HG03097 (cell line): ENCODE data around the gene PSG7.
"Not testable (repeated sequence)": the region's sequence is repeated elsewhere in the genome, so short reads cannot be mapped to it uniquely, and the experiment has no call there.

Experiments
- ATAC-seq: cut with Tn5 transposase; IDR thresholded peaks from one replicate; pipeline ENCODE4 v1.9.1; 2021; ENCODE audit not compliant: unreplicated experiment, low FRiP score

Gene PSG7

GRCh38 chr19:42917634-42918033, 19.4 kb downstream of the PSG7 start, which contains the start of gene PSG6:
PSG6 (minus strand) TSS chr19:42917894; CDS start chr19:42917792, 102 bp downstream.
- not testable (repeated sequence) for ATAC-seq

GRCh38 chr19:42916931-42917330, 20.1 kb downstream of the PSG7 start:
- ATAC-seq: not testable (repeated sequence)

- not testable (repeated sequence) for ATAC-seq
Observed at GRCh38 chr19:42913516-42913915, 23.5 kb downstream of the PSG7 start.

GRCh38 chr19:42912941-42913340, 24.1 kb downstream of the PSG7 start:
- not testable (repeated sequence) for ATAC-seq

- not testable (repeated sequence) for ATAC-seq
Observed at GRCh38 chr19:42911731-42912130, 25.3 kb downstream of the PSG7 start.

- not testable (repeated sequence) for ATAC-seq
Observed at GRCh38 chr19:42906162-42906561, 30.8 kb downstream of the PSG7 start.

GRCh38 chr19:42900561-42900960, 36.4 kb downstream of the PSG7 start:
- not testable (repeated sequence) for ATAC-seq

- not testable (repeated sequence) for ATAC-seq
Observed at GRCh38 chr19:42899674-42900073, 37.3 kb downstream of the PSG7 start.

- ATAC-seq: not testable (repeated sequence)
Observed at GRCh38 chr19:42899110-42899509, 37.9 kb downstream of the PSG7 start.

GRCh38 chr19:42898656-42899055, 38.4 kb downstream of the PSG7 start:
- ATAC-seq: not testable (repeated sequence)

GRCh38 chr19:42897729-42898128, 39.3 kb downstream of the PSG7 start:
- ATAC-seq: not testable (repeated sequence)

- not testable (repeated sequence) for ATAC-seq
Observed at GRCh38 chr19:42890446-42890845, 46.6 kb downstream of the PSG7 start.

- ATAC-seq: not testable (repeated sequence)
Observed at GRCh38 chr19:42887876-42888445, 49.0 kb downstream of the PSG7 start.

GRCh38 chr19:42882730-42883129, 54.3 kb downstream of the PSG7 start:
- not testable (repeated sequence) for ATAC-seq

- not testable (repeated sequence) for ATAC-seq
Observed at GRCh38 chr19:42882010-42882409, 55.0 kb downstream of the PSG7 start.

- ATAC-seq: not testable (repeated sequence)
Observed at GRCh38 chr19:42881279-42881678, 55.7 kb downstream of the PSG7 start.

GRCh38 chr19:42880621-42881020, 56.4 kb downstream of the PSG7 start:
- not testable (repeated sequence) for ATAC-seq

GRCh38 chr19:42879613-42880012, 57.4 kb downstream of the PSG7 start, which contains the start of gene PSG1:
PSG1 (minus strand) TSS chr19:42879713; CDS start chr19:42879581, 132 bp downstream.
- ATAC-seq: no peak

- not testable (repeated sequence) for ATAC-seq
Observed at GRCh38 chr19:42876596-42876995, 60.4 kb downstream of the PSG7 start.

GRCh38 chr19:42875881-42876280, 61.1 kb downstream of the PSG7 start:
- not testable (repeated sequence) for ATAC-seq

GRCh38 chr19:42874901-42875813, 61.9 kb downstream of the PSG7 start:
- ATAC-seq: not testable (repeated sequence)
